Prostate gland (tissue), 2 donors: ENCODE measurements around the gene ASXL3. TPM values are rescaled to one million over a fixed set of nuclear protein-coding genes. Genes with fewer than 3 reads are reported as not detected.

Experiments
- DNase-seq: peaks from one replicate; pipeline ENCODE4 v3.0.0-alpha.2; 2019; ENCODE audit warnings: low spot score
- H3K27ac ChIP-seq, 2 donors: fragments of 200-600 bp; sonication (generic); 2 replicates each; pipeline ENCODE4 v1.5.1; 2017 to 2019
- H3K27me3 ChIP-seq: fragments of 200-600 bp; sonication (generic); replicated peaks from 2 replicates; pipeline ENCODE4 v1.5.1; 2019; ENCODE audit not compliant: insufficient read depth
- H3K36me3 ChIP-seq, 2 donors: fragments of 200-600 bp; sonication (generic); 1 replicate in 1 of 2; 2 replicates in 1 of 2; pipeline versions ENCODE4 v1.5.1 to v1.8.1; 2017 to 2019
- H3K4me1 ChIP-seq: fragments of 200-600 bp; sonication (generic); replicated peaks from 2 replicates; pipeline ENCODE4 v1.5.1; 2019
- H3K4me3 ChIP-seq, 2 donors: fragments of 200-600 bp; sonication (generic); 2 replicates each; pipeline ENCODE4 v1.5.1; 2017 to 2019
- H3K9me3 ChIP-seq: fragments of 200-600 bp; sonication (generic); 2 replicates; pipeline ENCODE4 v1.5.1; 2017
- POLR2A ChIP-seq: fragments of 450-650 bp; IDR thresholded peaks from one replicate; pipeline ENCODE4 v1.6.1; 2016; ENCODE audit warnings: antibody characterized with exemption, mild to moderate bottlenecking
- POLR2AphosphoS5 ChIP-seq: sonication (generic); formaldehyde crosslinking; IDR thresholded peaks from one replicate; pipeline ENCODE4 v1.6.1; 2017; ENCODE audit warnings: antibody characterized with exemption
- WGBS: methylation state at CpG from one replicate; pipeline ENCODE4 v1.1.5; 2018; 5-methylcytosine and 5-hydroxymethylcytosine counted together
- intact Hi-C: fragments of 100-400 bp; cut with DNase I; formaldehyde crosslinking; loops from one replicate; pipeline ENCODE4 v1.14.2; 2022
- total RNA-seq, 2 donors: library from RNA; depleted of rRNA; stranded (reverse); fragments of >200 nt; gene quantifications; one replicate each; pipeline ENCODE4 v1.1.0, GENCODE V29; 2016
- TF ChIP-seq, protein P1 (sequence below), 4 experiments: fragments of 200-600 bp in 2 of 4; fragments of 450-650 bp in 2 of 4; sonication (generic) in 2 of 4; IDR thresholded peaks; 1 replicate in 3 of 4; 2 replicates in 1 of 4; pipeline ENCODE4 v1.5.1; 2016 to 2019; ENCODE audit warnings: antibody characterized with exemption in 4 of 4, mild to moderate bottlenecking in 2 of 4, moderate library complexity in 2 of 4

ASXL3 gene
- total RNA-seq = 1 to 10 TPM; 5.1 to 7.3 TPM

DNA sequence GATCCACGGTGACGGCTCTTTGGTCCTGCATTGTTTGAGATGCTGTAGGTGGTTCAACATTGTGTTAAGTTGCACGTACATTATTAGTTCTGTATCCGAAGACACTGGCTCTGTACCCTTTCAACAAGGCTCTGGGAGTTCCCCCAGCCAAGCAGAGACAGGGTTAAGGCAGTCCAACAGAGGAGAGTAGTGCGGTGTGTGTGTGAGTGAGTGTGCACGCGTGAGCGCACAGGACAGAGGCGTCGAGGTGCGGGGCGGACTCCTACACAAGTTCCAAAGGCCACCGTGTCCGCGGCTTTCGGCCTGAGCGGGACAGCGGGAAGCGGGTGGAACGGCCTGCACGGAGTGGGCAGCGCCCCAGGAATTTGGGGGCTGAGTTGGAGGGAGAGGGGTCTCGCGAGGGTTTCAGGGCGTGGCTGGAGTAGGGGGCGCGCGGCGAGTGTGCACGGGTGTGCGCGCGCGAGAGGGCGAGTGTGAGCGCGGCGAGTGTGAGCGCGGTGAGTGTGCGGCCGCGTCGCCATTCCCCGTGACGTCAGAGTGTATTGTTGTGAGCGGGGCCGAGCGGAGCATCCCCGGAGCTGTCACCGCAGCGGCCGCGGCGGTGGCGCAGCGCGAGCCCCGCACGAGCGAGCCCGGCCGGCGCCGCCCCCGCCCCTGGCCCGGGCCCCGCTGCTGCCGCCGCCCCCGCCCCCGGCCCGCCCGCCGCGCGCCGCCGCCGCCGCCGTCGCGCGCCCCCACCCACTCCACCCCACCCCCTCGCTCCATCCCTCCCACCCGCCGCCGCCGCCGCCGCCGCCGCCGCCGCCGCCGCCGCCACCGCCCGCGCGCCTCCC lies at the start of gene ASXL3:
Gene ASXL3 (plus strand): TSS at position 535 of the 833 bp plus-strand sequence. CDS start 413 bp downstream, outside the sequence.
- peak within 1 kb of the TSS; percentile 57 to 63 for H3K4me3 ChIP-seq
- 1% methylated on average over 60 of the region's 103 CpGs for WGBS
- no peaks in the 10 kb centered on the region for H3K27me3 ChIP-seq
- H3K9me3 ChIP-seq = no peaks in the 10 kb centered on the region
- peak within 1 kb of the TSS; percentile 86 to 88 for H3K27ac ChIP-seq
- no peaks in the 10 kb centered on the region for H3K36me3 ChIP-seq
- intact Hi-C loops = loop anchor here (2.0 to 10.0 kb wide), 3 partner anchors 153 to 645 kb away; no protein-coding TSS in a partner anchor
- H3K4me1 ChIP-seq = no peaks in the 10 kb centered on the region
- TF ChIP-seq, protein P1, sequence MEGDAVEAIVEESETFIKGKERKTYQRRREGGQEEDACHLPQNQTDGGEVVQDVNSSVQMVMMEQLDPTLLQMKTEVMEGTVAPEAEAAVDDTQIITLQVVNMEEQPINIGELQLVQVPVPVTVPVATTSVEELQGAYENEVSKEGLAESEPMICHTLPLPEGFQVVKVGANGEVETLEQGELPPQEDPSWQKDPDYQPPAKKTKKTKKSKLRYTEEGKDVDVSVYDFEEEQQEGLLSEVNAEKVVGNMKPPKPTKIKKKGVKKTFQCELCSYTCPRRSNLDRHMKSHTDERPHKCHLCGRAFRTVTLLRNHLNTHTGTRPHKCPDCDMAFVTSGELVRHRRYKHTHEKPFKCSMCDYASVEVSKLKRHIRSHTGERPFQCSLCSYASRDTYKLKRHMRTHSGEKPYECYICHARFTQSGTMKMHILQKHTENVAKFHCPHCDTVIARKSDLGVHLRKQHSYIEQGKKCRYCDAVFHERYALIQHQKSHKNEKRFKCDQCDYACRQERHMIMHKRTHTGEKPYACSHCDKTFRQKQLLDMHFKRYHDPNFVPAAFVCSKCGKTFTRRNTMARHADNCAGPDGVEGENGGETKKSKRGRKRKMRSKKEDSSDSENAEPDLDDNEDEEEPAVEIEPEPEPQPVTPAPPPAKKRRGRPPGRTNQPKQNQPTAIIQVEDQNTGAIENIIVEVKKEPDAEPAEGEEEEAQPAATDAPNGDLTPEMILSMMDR (IDR thresholded peaks at IDR 0.05) = no peak
- TF ChIP-seq POLR2AphosphoS5 (no peak), POLR2A (no peak)
- DNase-seq = peak; percentile 17

DNA sequence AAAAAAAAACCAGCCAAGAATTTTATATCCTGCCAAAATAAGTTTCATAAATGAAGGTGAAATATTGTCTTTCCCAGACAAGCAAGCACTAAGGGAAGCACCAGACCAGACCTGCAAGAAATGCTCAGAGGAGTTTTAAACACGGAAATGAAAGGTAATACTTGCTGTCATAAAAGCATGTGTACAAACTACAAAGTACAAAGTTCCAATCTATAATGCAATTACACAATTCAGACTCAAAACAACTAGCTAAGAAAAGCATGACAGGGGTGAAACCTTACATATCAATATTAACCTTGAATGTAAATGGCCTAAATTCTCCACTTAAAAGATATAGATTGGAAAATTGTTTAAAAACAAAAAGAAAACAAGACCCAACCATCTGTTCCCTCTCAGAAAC lies 45.0 kb upstream of the ASXL3 start:
- DNase-seq = no peak
- intact Hi-C loops = no loop called here
- H3K4me1 ChIP-seq = no peaks in the 10 kb centered on the region
- 54% methylated on average over 1 of the region's 1 CpG for WGBS
- TF ChIP-seq, protein P1 (IDR thresholded peaks at IDR 0.05) = no peak
- TF ChIP-seq POLR2A (no peak), POLR2AphosphoS5 (no peak)
- H3K4me3 ChIP-seq = no peak overlapping the region
- no peak overlapping the region for H3K27ac ChIP-seq
- no peaks in the 10 kb centered on the region for H3K36me3 ChIP-seq
- no peaks in the 10 kb centered on the region for H3K27me3 ChIP-seq
- no peaks in the 10 kb centered on the region for H3K9me3 ChIP-seq

DNA sequence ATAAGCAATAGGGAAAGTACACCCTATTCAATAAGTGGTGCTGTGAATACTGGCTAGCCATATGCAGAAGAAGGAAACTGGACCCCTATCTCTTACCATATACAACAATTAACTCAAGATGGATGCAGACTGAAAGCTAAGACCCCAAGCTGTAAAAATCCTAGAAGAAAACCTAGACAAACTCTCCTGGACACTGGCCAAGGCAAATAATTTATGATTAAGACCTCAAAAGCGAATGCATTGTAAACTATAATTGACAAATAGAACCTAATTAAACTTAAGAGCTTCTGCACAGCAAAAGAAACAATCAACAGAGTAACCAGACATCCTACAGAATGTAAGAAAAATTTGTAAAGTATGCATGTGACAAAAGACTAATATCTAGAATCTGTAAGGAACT lies 41.1 kb upstream of the ASXL3 start:
- DNase-seq = no peak
- no peak for TF ChIP-seq POLR2A
- no peak for TF ChIP-seq POLR2AphosphoS5
- TF ChIP-seq, protein P1 (IDR thresholded peaks at IDR 0.05) = no peak
- no peaks in the 10 kb centered on the region for H3K27me3 ChIP-seq
- no peaks in the 10 kb centered on the region for H3K9me3 ChIP-seq
- WGBS = 48% methylated on average over 1 of the region's 1 CpG
- intact Hi-C loops = no loop called here
- H3K27ac ChIP-seq = no peak overlapping the region
- no peak overlapping the region for H3K4me3 ChIP-seq
- H3K4me1 ChIP-seq = no peaks in the 10 kb centered on the region
- no peaks in the 10 kb centered on the region for H3K36me3 ChIP-seq

DNA sequence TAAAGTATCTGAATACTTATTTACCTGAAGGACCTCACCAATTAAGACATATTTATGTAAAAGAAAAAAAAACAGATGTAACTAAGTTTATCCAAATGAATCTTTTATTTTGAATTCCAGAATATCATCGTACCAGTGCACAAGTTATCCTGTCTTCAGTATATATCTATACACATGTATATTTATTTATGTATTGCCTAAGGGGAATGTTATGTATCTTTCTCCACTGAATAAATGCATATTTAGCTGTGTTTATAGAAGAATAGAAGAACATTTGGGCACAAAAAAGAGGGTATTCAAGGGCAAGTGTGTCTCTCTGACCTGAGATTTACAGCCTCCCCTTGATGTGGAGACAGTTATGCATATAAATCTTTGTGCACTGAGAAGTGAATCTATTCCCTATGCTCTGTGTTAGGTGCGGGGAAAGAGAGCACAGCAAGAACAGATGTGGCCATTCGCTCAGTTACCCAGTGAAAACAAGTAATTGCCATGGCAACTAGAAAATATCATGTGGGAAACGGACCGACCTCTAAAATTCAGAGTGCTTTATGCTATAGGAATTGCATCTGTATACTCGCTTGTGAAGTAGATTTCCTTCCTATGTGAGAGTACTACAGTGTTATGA lies 39.5 kb upstream of the ASXL3 start:
- Histone ChIP-seq H3K27ac (no peak overlapping the region), H3K27me3 (no peaks in the 10 kb centered on the region), H3K4me1 (no peaks in the 10 kb centered on the region), H3K36me3 (no peaks in the 10 kb centered on the region), H3K9me3 (no peaks in the 10 kb centered on the region), H3K4me3 (no peak overlapping the region)
- no peak for TF ChIP-seq POLR2AphosphoS5
- TF ChIP-seq POLR2A = no peak
- TF ChIP-seq, protein P1 (IDR thresholded peaks at IDR 0.05) = no peak
- DNase-seq = no peak
- 79% methylated on average over 6 of the region's 6 CpGs for WGBS
- intact Hi-C loops = no loop called here
